DOHH2 (cell line): ENCODE results near the gene LRRC3B.

Experiments
- EZH2phosphoT487 ChIP-seq: fragments of 200-600 bp; sonication (generic); IDR thresholded peaks from 2 replicates; pipeline ENCODE4 v1.6.1; 2017; ENCODE audit warnings: borderline replicate concordance, mild to moderate bottlenecking, antibody characterized with exemption, low read length, moderate library complexity, mixed read lengths
- TF ChIP-seq, protein P1 (sequence below): fragments of 200-600 bp; sonication (generic); IDR thresholded peaks from one replicate; pipeline ENCODE4 v1.5.1; 2014; ENCODE audit warnings: antibody characterized with exemption, mild to moderate bottlenecking, low read depth, low read length; ENCODE audit not compliant: poor library complexity, severe bottlenecking

DNA sequence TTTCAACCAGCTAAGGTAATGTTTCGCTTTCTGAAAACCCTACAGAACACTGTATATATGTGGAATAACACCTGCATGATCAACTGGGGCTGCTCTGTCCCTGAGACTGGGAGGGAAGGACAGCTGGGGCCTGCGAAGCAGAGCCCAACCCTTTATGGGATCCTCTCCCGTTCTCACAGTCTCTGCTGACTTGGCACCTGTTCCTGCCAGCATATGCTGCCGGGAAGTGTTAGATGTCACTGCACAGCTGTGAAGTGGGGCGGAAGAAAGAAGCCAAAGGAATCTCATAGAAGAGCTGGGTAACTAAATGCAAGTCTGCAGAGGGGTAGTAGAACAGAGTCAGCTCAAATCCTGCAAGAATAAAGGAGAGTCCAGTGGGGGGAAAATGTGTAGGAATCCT lies 29.6 kb downstream of the LRRC3B start:
- TF ChIP-seq, protein P1, sequence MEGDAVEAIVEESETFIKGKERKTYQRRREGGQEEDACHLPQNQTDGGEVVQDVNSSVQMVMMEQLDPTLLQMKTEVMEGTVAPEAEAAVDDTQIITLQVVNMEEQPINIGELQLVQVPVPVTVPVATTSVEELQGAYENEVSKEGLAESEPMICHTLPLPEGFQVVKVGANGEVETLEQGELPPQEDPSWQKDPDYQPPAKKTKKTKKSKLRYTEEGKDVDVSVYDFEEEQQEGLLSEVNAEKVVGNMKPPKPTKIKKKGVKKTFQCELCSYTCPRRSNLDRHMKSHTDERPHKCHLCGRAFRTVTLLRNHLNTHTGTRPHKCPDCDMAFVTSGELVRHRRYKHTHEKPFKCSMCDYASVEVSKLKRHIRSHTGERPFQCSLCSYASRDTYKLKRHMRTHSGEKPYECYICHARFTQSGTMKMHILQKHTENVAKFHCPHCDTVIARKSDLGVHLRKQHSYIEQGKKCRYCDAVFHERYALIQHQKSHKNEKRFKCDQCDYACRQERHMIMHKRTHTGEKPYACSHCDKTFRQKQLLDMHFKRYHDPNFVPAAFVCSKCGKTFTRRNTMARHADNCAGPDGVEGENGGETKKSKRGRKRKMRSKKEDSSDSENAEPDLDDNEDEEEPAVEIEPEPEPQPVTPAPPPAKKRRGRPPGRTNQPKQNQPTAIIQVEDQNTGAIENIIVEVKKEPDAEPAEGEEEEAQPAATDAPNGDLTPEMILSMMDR = no peak
- TF ChIP-seq EZH2phosphoT487 = no peak
